K562 (cell line): ENCODE results near the gene LLPH. TPM values are rescaled to one million over a fixed set of nuclear protein-coding genes. Genes with fewer than 3 reads are reported as not detected.

Source experiments
- ATAC-seq: fragments of 200-7000 bp; cut with Tn5 transposase; 3 replicates; pipeline ENCODE4 v1.9.1; 2020; ENCODE audit warnings: moderate library complexity
- BruUV-seq: library from RNA; stranded (reverse); fragments of 400-500 nt; replicated peaks from 2 replicates; lab custom pipeline; 2021; lab: Mats Ljungman, UMichigan
- CTCF ChIA-PET: fragments of 300-600 bp; formaldehyde crosslinking; extraction: SDS; loops from one replicate; lab custom pipeline; 2021; ENCODE audit warnings: low intra/inter-chr PET ratio; lab: Yijun Ruan, JAX
- POLR2A ChIA-PET: fragments of 300-600, 350-650 bp; sonication (Branson Sonifier 250); formaldehyde crosslinking; extraction: SDS; loops from one replicate; lab custom pipeline; 2021; ENCODE audit warnings: antibody characterized with exemption, inconsistent platforms; lab: Yijun Ruan, JAX
- DNase-seq, 4 experiments: peaks; one replicate each; pipeline versions ENCODE4 v3.0.0 to v3.0.0-alpha.2; 2011 to 2018; ENCODE audit warnings: low spot score in 3 of 4, mixed read lengths in 3 of 4; ENCODE audit errors: extremely low read depth in 1 of 4
- FAIRE-seq: peaks from 2 replicates; lab custom pipeline; 2011; peaks lifted over from hg19 to GRCh38; lab: Jason Lieb, UNC
- H2AFZ ChIP-seq: 2 replicates; pipeline ENCODE4 v1.6.0; 2011; ENCODE audit warnings: low read depth, low read length, control low read depth, inconsistent platforms
- H3K27ac ChIP-seq: fragments of 200-600 bp; 3 replicates; pipeline ENCODE4 v1.8.0; 2011; ENCODE audit warnings: low read depth, mild to moderate bottlenecking, control low read depth, inconsistent platforms, low read length, moderate library complexity, mixed read lengths; ENCODE audit errors: extremely low read depth
- H3K27me3 ChIP-seq, 2 experiments: fragments of 300-600 bp in 1 of 2; 2 replicates in 1 of 2; 3 replicates in 1 of 2; pipeline versions ENCODE4 v1.6.0 to v1.8.0; 2011; ENCODE audit warnings: inconsistent platforms in 2 of 2, low read length in 2 of 2, mild to moderate bottlenecking in 1 of 2, mixed read lengths in 1 of 2, moderate library complexity in 1 of 2; ENCODE audit not compliant: control insufficient read depth in 2 of 2, insufficient read depth in 2 of 2
- H3K36me3 ChIP-seq: fragments of 300-600 bp; 3 replicates; pipeline ENCODE4 v1.8.0; 2011; ENCODE audit warnings: mild to moderate bottlenecking, low read length, inconsistent platforms; ENCODE audit not compliant: control insufficient read depth, insufficient read depth
- H3K4me1 ChIP-seq, 2 experiments: fragments of 200-600 bp in 1 of 2; replicated peaks in 1 of 2; 2 replicates in 1 of 2; 3 replicates in 1 of 2; pipeline versions ENCODE4 v1.5.1 to v1.8.0; 2011; ENCODE audit warnings: inconsistent platforms in 2 of 2, low read length in 2 of 2, mild to moderate bottlenecking in 1 of 2, mixed read lengths in 1 of 2, moderate library complexity in 1 of 2; ENCODE audit not compliant: control insufficient read depth in 2 of 2, insufficient read depth in 2 of 2
- H3K4me2 ChIP-seq: 2 replicates; pipeline ENCODE4 v1.6.1; 2011; ENCODE audit warnings: low read length, control low read depth, inconsistent platforms, mixed read lengths; ENCODE audit not compliant: insufficient read depth
- H3K4me3 ChIP-seq: fragments of 200-600 bp; sonication (generic), shearing (Covaris generic); 2 replicates; pipeline ENCODE4 v1.5.1; 2016; ENCODE audit warnings: control low read depth, inconsistent platforms
- H3K79me2 ChIP-seq: fragments of 200-600 bp; 3 replicates; pipeline ENCODE4 v1.8.0; 2011; ENCODE audit warnings: low read length, inconsistent platforms; ENCODE audit not compliant: control insufficient read depth, insufficient read depth
- H3K9ac ChIP-seq, 2 experiments: 2 replicates each; pipeline versions ENCODE4 v1.6.0 to v1.6.1; 2011; ENCODE audit warnings: low read depth in 2 of 2, low read length in 2 of 2, control low read depth in 1 of 2, inconsistent platforms in 1 of 2, mild to moderate bottlenecking in 1 of 2, mixed read lengths in 1 of 2; ENCODE audit not compliant: insufficient read depth in 1 of 2
- H3K9me1 ChIP-seq: one replicate; pipeline ENCODE4 v1.6.0; 2011; ENCODE audit warnings: inconsistent platforms, mild to moderate bottlenecking, low read length, moderate library complexity; ENCODE audit not compliant: control insufficient read depth, insufficient read depth
- H3K9me3 ChIP-seq: replicated peaks from 2 replicates; pipeline ENCODE4 v1.5.1; 2011; ENCODE audit warnings: low read depth, low read length, inconsistent platforms; ENCODE audit not compliant: control insufficient read depth, insufficient read depth
- H4K20me1 ChIP-seq: replicated peaks from 2 replicates; pipeline ENCODE4 v1.6.1; 2011; ENCODE audit warnings: low read length, inconsistent platforms, mixed read lengths; ENCODE audit not compliant: control insufficient read depth, insufficient read depth
- ARID2 ChIP-seq: fragments of 450-650 bp; IDR thresholded peaks from 2 replicates; pipeline ENCODE4 v1.6.1; 2017; ENCODE audit warnings: antibody characterized with exemption, mild to moderate bottlenecking
- DEAF1 ChIP-seq: fragments of 450-650 bp; formaldehyde crosslinking; IDR thresholded peaks from 2 replicates; pipeline ENCODE4 v1.4.0; 2020; ENCODE audit warnings: mild to moderate bottlenecking, moderate library complexity
- ESRRB ChIP-seq: fragments of 250-450 bp; sonication (Bioruptor Pico); IDR thresholded peaks from 2 replicates; pipeline ENCODE4 v1.5.0; 2020; ENCODE audit warnings: mild to moderate bottlenecking, moderate library complexity, borderline replicate concordance
- RAD21 ChIP-seq, 2 experiments: fragments of 250-450 bp in 1 of 2; fragments of 450-650 bp in 1 of 2; sonication (Bioruptor Pico) in 1 of 2; formaldehyde crosslinking in 1 of 2; IDR thresholded peaks in 1 of 2; conservative IDR thresholded peaks in 1 of 2; 2 replicates each; pipeline versions ENCODE4 v1.4.0 to v1.8.0; 2020 to 2022; ENCODE audit warnings: mild to moderate bottlenecking in 2 of 2, moderate library complexity in 1 of 2
- REST ChIP-seq, 2 experiments: fragments of 450-650 bp; formaldehyde crosslinking in 1 of 2; IDR thresholded peaks; 2 replicates each; pipeline versions ENCODE4 v1.4.0 to v1.6.1; 2014 to 2020; ENCODE audit warnings: mild to moderate bottlenecking in 2 of 2, borderline replicate concordance in 1 of 2, low read depth in 1 of 2
- ZNF766 ChIP-seq: fragments of 200-800 bp; sonication (Bioruptor generic); conservative IDR thresholded peaks from 2 replicates; pipeline ENCODE4 v1.6.1; 2016; ENCODE audit warnings: missing genetic modification characterization, missing compliant biosample characterization
- WGBS: fragments of 100-300 bp; shearing (Covaris generic); methylation state at CpG from one replicate; pipeline ENCODE4 v1.1.6; 2016; ENCODE audit warnings: low coverage, mixed read lengths; ENCODE audit not compliant: insufficient coverage; ENCODE audit errors: missing lambda C conversion rate; 5-methylcytosine and 5-hydroxymethylcytosine counted together
- in situ Hi-C: fragments of 300-500 bp; cut with MboI; formaldehyde crosslinking; loops from 4 replicates; pipeline ENCODE4 v1.15.0; 2018; ENCODE audit warnings: inconsistent platforms, mixed read lengths
- intact Hi-C: fragments of 100-400 bp; cut with micrococcal nuclease; formaldehyde crosslinking; loops from 2 replicates; pipeline ENCODE4 v1.14.2; 2022
- polyA plus RNA-seq, 8 experiments: library from polyadenylated mRNA; depleted of rRNA in 4 of 8; stranded (reverse) in 5 of 8; unstranded in 3 of 8; fragments of >200 nt; fragmentation: Nextera tagmentation in 2 of 8; fragmentation: Illumina TruSeq in 1 of 8; extraction: Ambion mirVana in 2 of 8; extraction: Trizol in 1 of 8; gene quantifications; 2 replicates each; pipeline versions ENCODE4 v1.2.1 to v1.2.3, GENCODE V29; 2011 to 2014; ENCODE audit warnings: inconsistent platforms in 1 of 8, missing spikeins in 1 of 8
- total RNA-seq, 7 experiments: library from RNA; depleted of rRNA in 6 of 7; stranded (reverse); fragments of >200 nt in 6 of 7; fragmentation: Illumina TruSeq in 2 of 7; extraction: Trizol in 2 of 7; gene quantifications; 2 replicates each; pipeline versions ENCODE4 v1.2.1 to v1.2.3, GENCODE V29; 2011 to 2021; ENCODE audit warnings: low replicate concordance in 1 of 7

Gene LLPH
- total and polyA plus RNA-seq, 9 of the 15 experiments (the other 6 are each of a cell fraction or from before 2014, with no cell fraction given), result 19.1 to 87.3 (median 59.6) TPM

DNA sequence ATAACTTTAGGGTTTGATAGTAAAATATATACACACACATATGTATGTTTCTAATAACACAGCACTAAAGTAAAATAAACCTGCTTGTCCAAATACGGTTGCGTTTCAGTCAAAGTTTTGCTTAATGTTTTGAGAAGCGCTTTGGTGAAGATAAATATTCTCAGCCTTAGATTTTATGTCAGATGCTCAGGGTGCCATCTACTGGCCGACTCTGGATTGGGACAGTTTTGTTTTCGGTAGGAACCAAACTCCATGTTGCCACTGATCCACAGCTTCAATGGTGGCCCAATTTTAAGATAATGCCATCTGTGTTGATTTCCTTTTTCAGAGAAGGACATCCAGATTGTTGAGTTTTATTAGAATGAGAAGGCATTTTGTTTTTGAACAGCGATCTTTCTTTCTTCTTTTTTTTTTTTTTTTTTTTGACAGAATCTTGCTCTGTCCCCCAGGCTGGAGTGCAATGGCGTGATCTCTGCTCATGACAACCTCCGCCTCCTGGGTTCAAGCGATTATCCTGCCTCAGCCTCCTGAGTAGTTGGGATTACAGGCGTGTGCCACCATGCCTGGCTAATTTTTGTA lies 43.1 kb downstream of the LLPH start:
- Histone ChIP-seq H3K27me3 (peaks cover 2 to 8% of the 10 kb centered on the region in 2 experiments; a peak in 1 of 5 replicates), H3K9me3 (no peaks in the 10 kb centered on the region), H3K36me3 (no peaks in the 10 kb centered on the region), H4K20me1 (no peaks in the 10 kb centered on the region), H3K27ac (no peak overlapping the region), H3K9me1 (no peaks in the 10 kb centered on the region), H2AFZ (no peak overlapping the region), H3K79me2 (no peaks in the 10 kb centered on the region), H3K4me1 (no peaks in the 10 kb centered on the region), H3K4me2 (no peak overlapping the region), H3K4me3 (no peak overlapping the region), H3K9ac (no peak overlapping the region)
- DNase-seq, result peak; percentile 23 to 61 (median 32)
- 1% methylated on average over 9 of the region's 10 CpGs for WGBS
- intact Hi-C loops (loop anchor here (5.0 to 10.0 kb wide), 3 partner anchors 530 to 1193 kb away; no protein-coding TSS in a partner anchor), in situ Hi-C loops (loop anchor here (10.0 kb wide), 2 partner anchors 783 to 1193 kb away; no protein-coding TSS in a partner anchor)
- peak; percentile 96 for FAIRE-seq
- ATAC-seq, result peak; percentile 85
- POLR2A ChIA-PET, result no interaction called here
- CTCF ChIA-PET, result interaction anchor here (0.6 to 1.1 kb wide), 3 partner anchors 243 to 1197 kb away, joined by 3 to 6 read pairs (median 3); no protein-coding TSS in a partner anchor
- BruUV-seq, result no TSS peak
- TF ChIP-seq RAD21 (CRISPR knock-in tag; conservative IDR thresholded peaks at IDR 0.05 in 1 of 2, IDR thresholded peaks at IDR 0.05 in 1 of 2) (peak; percentile 72 to 74), ARID2 (no peak), REST (IDR thresholded peaks at IDR 0.05; ENCODE audit: borderline replicate concordance) (peak; percentile 48; the same call in 1 of the 2 replicates), REST (CRISPR knock-in tag; IDR thresholded peaks at IDR 0.05; ENCODE audit: low read depth) (no peak), ZNF766 (CRISPR knock-in tag) (no peak), DEAF1 (CRISPR knock-in tag) (0 out of 2 replicates have a peak, but pooled peaks have one; percentile 34), ESRRB (CRISPR knock-in tag) (no peak)
